DOHH2 (cell line): ENCODE results near the gene GATAD2A.

Experiments used
- EZH2phosphoT487 ChIP-seq: fragments of 200-600 bp; sonication (generic); IDR thresholded peaks from 2 replicates; pipeline ENCODE4 v1.6.1; 2017; ENCODE audit warnings: borderline replicate concordance, mild to moderate bottlenecking, antibody characterized with exemption, low read length, moderate library complexity, mixed read lengths
- TF ChIP-seq, protein P1 (sequence below): fragments of 200-600 bp; sonication (generic); IDR thresholded peaks from one replicate; pipeline ENCODE4 v1.5.1; 2014; ENCODE audit warnings: antibody characterized with exemption, mild to moderate bottlenecking, low read depth, low read length; ENCODE audit not compliant: poor library complexity, severe bottlenecking

DNA sequence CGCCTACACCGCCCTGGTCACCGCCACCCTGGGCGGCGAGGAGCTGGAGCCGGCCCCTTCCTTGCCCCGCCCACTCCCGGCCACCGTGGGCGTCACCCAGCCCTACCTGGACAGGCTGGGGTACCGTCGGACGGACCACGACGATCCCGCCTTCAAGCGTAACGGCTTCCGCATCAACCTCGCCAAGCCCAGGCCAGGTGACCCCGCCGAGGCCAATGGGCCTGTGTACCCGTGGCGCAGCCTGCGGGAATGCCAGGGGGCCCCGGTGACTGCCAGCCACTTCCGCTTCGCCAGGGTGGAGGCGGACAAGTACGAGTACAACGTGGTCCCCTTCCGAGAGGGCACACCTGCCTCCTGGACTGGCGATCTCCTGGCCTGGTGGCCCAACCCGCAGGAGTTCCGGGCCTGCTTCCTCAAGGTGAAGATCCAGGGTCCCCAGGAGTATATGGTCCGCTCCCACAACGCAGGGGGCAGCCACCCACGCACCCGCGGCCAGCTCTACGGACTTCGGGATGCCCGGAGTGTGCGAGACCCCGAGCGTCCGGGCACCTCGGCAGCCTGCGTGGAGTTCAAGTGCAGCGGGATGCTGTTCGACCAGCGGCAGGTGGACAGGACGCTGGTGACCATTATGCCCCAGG is 139.6 kb downstream of the GATAD2A start:
- TF ChIP-seq, protein P1, sequence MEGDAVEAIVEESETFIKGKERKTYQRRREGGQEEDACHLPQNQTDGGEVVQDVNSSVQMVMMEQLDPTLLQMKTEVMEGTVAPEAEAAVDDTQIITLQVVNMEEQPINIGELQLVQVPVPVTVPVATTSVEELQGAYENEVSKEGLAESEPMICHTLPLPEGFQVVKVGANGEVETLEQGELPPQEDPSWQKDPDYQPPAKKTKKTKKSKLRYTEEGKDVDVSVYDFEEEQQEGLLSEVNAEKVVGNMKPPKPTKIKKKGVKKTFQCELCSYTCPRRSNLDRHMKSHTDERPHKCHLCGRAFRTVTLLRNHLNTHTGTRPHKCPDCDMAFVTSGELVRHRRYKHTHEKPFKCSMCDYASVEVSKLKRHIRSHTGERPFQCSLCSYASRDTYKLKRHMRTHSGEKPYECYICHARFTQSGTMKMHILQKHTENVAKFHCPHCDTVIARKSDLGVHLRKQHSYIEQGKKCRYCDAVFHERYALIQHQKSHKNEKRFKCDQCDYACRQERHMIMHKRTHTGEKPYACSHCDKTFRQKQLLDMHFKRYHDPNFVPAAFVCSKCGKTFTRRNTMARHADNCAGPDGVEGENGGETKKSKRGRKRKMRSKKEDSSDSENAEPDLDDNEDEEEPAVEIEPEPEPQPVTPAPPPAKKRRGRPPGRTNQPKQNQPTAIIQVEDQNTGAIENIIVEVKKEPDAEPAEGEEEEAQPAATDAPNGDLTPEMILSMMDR = no peak
- no peak for TF ChIP-seq EZH2phosphoT487
